Tibial artery (tissue), 4 donors: ENCODE measurements around the gene SET.

ENCODE experiments used
- DNase-seq, 2 donors: peaks; one replicate each; pipeline ENCODE4 v3.0.0-alpha.2; 2019
- H3K27ac ChIP-seq, 2 donors: fragments of 200-600 bp; sonication (generic) in 1 of 2; 1 replicate in 1 of 2; 2 replicates in 1 of 2; pipeline ENCODE4 v1.5.1; 2018 to 2019; ENCODE audit warnings: mild to moderate bottlenecking in 1 of 2
- H3K27me3 ChIP-seq, 2 donors: fragments of 200-600 bp; sonication (generic) in 1 of 2; one replicate each; pipeline versions ENCODE4 v1.5.1 to v1.6.0; 2016 to 2019
- H3K36me3 ChIP-seq, 3 donors: fragments of 200-600 bp; sonication (generic) in 2 of 3; one replicate each; pipeline ENCODE4 v1.5.1; 2016 to 2019; ENCODE audit warnings: mild to moderate bottlenecking in 2 of 3
- H3K4me1 ChIP-seq, 4 donors: fragments of 200-600 bp; sonication (generic) in 2 of 4; 1 replicate in 3 of 4; 2 replicates in 1 of 4; pipeline ENCODE4 v1.5.1; 2016 to 2019
- H3K4me3 ChIP-seq, 2 donors: fragments of 200-600 bp; sonication (generic) in 1 of 2; 1 replicate in 1 of 2; 2 replicates in 1 of 2; pipeline ENCODE4 v1.5.1; 2018 to 2019; ENCODE audit warnings: mild to moderate bottlenecking in 2 of 2
- H3K9me3 ChIP-seq, 3 donors: fragments of 200-600 bp; sonication (generic) in 1 of 3; one replicate each; pipeline ENCODE4 v1.5.1; 2016 to 2019
- intact Hi-C: fragments of 100-400 bp; cut with DNase I; formaldehyde crosslinking; loops from one replicate; pipeline ENCODE4 v1.15.0; 2023; ENCODE audit warnings: low total_unique reads
- TF ChIP-seq, protein P1 (sequence below), 2 experiments: fragments of 200-600 bp in 1 of 2; fragments of 450-650 bp in 1 of 2; IDR thresholded peaks; one replicate each; pipeline ENCODE4 v1.5.1; 2017 to 2019; ENCODE audit warnings: antibody characterized with exemption in 2 of 2, mild to moderate bottlenecking in 1 of 2, moderate library complexity in 1 of 2

SET gene

DNA sequence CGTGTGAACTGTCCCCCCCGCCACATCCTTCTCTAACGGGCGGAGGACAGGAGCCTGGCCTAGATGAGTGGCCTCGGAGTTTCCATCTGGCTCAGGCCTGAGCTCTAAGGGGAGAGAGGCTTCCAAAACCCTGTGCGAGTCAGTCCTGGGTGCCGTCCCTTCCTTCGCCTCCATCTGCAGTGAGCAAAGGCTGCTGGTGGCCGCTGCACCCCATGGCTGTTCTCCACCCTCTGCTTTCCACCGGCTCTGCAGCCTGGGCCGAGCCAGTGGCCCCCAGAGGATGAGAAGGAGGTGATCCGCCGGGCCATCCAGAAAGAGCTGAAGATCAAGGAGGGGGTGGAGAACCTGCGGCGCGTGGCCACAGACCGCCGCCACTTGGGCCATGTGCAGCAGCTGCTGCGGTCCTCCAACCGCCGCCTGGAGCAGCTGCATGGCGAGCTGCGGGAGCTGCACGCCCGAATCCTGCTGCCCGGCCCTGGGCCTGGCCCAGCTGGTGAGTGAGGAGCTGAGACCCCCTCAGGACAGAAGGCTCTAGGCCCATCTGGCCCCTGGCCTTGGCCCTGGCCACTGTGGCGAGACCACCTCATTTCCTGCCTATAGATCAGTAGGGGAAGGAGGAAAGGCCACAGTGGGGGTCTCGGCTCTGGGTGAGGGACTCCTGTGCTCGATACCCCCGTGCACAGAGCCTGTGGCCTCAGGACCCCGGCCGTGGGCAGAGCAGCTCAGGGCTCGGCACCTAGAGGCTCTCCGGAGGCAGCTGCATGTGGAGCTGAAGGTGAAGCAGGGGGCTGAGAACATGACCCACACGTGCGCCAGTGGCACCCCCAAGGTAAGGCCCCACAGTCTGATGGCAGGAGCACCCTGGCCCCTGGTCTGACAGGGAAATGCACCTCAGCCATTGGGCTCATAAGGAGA, 16.3 kb downstream of the SET start:
- H3K9me3 ChIP-seq = no peaks in the 10 kb centered on the region
- peaks cover 0 to 13% (median 8%) of the 10 kb centered on the region in 4 donors for H3K4me1 ChIP-seq
- H3K27ac ChIP-seq = no peak overlapping the region
- intact Hi-C loops = no loop called here
- no peaks in the 10 kb centered on the region for H3K36me3 ChIP-seq
- no peaks in the 10 kb centered on the region for H3K27me3 ChIP-seq
- DNase-seq = peak in 1 of 2 donors; percentile 49
- TF ChIP-seq, protein P1, sequence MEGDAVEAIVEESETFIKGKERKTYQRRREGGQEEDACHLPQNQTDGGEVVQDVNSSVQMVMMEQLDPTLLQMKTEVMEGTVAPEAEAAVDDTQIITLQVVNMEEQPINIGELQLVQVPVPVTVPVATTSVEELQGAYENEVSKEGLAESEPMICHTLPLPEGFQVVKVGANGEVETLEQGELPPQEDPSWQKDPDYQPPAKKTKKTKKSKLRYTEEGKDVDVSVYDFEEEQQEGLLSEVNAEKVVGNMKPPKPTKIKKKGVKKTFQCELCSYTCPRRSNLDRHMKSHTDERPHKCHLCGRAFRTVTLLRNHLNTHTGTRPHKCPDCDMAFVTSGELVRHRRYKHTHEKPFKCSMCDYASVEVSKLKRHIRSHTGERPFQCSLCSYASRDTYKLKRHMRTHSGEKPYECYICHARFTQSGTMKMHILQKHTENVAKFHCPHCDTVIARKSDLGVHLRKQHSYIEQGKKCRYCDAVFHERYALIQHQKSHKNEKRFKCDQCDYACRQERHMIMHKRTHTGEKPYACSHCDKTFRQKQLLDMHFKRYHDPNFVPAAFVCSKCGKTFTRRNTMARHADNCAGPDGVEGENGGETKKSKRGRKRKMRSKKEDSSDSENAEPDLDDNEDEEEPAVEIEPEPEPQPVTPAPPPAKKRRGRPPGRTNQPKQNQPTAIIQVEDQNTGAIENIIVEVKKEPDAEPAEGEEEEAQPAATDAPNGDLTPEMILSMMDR (IDR thresholded peaks at IDR 0.05) = no peak
- no peak overlapping the region for H3K4me3 ChIP-seq

GRCh38 chr9:128706045-128706444, 17.0 kb downstream of the SET start:
- H3K36me3 ChIP-seq = no peaks in the 10 kb centered on the region
- TF ChIP-seq, protein P1 (IDR thresholded peaks at IDR 0.05) = no peak
- no peak overlapping the region for H3K27ac ChIP-seq
- DNase-seq = peak in 1 of 2 donors; percentile 38
- H3K4me1 ChIP-seq = peaks cover 0 to 13% (median 8%) of the 10 kb centered on the region in 4 donors
- no peaks in the 10 kb centered on the region for H3K9me3 ChIP-seq
- H3K27me3 ChIP-seq = no peaks in the 10 kb centered on the region
- H3K4me3 ChIP-seq = no peak overlapping the region
- intact Hi-C loops = no loop called here

GRCh38 chr9:128706671-128707381, 17.8 kb downstream of the SET start:
- intact Hi-C loops = no loop called here
- no peak overlapping the region for H3K4me3 ChIP-seq
- no peaks in the 10 kb centered on the region for H3K9me3 ChIP-seq
- H3K27ac ChIP-seq = no peak overlapping the region
- DNase-seq = peak in 1 of 2 donors; percentile 57
- H3K4me1 ChIP-seq = peaks cover 0 to 13% (median 8%) of the 10 kb centered on the region in 4 donors
- H3K27me3 ChIP-seq = no peaks in the 10 kb centered on the region
- H3K36me3 ChIP-seq = no peaks in the 10 kb centered on the region
- TF ChIP-seq, protein P1 (IDR thresholded peaks at IDR 0.05) = no peak

DNA sequence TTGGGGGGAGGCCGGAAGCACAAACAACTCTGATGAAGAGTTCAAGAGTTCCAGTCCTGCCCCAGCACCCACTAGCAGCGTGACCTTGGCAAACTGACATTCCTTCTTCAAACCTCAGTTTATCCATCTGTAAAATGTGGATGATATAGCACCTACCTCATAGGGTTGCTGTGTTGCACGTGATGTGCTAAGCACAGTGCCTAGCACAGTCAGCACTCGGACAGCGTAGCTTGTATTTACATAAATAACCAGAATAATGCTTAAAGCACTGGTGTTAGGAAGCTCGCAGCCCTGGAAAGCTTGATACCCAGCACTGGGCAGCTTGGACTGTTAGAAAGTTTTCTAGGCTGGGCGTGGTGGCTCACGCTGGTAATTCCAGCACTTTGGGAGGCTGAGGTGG, 18.4 kb downstream of the SET start:
- intact Hi-C loops = no loop called here
- peak in 1 of 2 donors; percentile 34 for DNase-seq
- TF ChIP-seq, protein P1 (IDR thresholded peaks at IDR 0.05) = no peak
- Histone ChIP-seq H3K4me1 (peaks cover 0 to 8% (median 5%) of the 10 kb centered on the region in 4 donors), H3K27ac (no peak overlapping the region), H3K36me3 (no peaks in the 10 kb centered on the region), H3K4me3 (no peak overlapping the region), H3K27me3 (no peaks in the 10 kb centered on the region), H3K9me3 (no peaks in the 10 kb centered on the region)

- H3K4me3 ChIP-seq = no peak overlapping the region
- peak; percentile 10 to 57 for DNase-seq
- H3K9me3 ChIP-seq = no peaks in the 10 kb centered on the region
- H3K36me3 ChIP-seq = peaks cover 0 to 17% (median 0%) of the 10 kb centered on the region in 3 donors
- intact Hi-C loops = no loop called here
- H3K27ac ChIP-seq = no peak overlapping the region
- H3K27me3 ChIP-seq = no peaks in the 10 kb centered on the region
- TF ChIP-seq, protein P1 (IDR thresholded peaks at IDR 0.05) = no peak
- no peaks in the 10 kb centered on the region for H3K4me1 ChIP-seq
Observed at GRCh38 chr9:128712451-128713410, 23.7 kb downstream of the SET start.
